ENCODE results near the gene RNF215.

RNF215 gene

GRCh38 chr22:30386960-30387827 is at the start of gene RNF215:
Gene RNF215 (minus strand): TSS chr22:30387411. CDS start chr22:30387313, 98 bp downstream.
- DNase-seq: peak in 50 of 56 donors; percentile 24 to 87 (median 66)

GRCh38 chr22:30436196-30436595 is 49.0 kb upstream of the RNF215 start:
- no peak for DNase-seq

GRCh38 chr22:30435674-30436126 is 48.5 kb upstream of the RNF215 start:
- DNase-seq: no peak

GRCh38 chr22:30434843-30435242 is 47.6 kb upstream of the RNF215 start:
- no peak for DNase-seq

GRCh38 chr22:30433773-30434172 is 46.6 kb upstream of the RNF215 start:
- no peak for DNase-seq

- DNase-seq: no peak
These were observed 46.0 kb upstream of the RNF215 start for GRCh38 chr22:30433227-30433626.

- DNase-seq: no peak
These were observed 45.3 kb upstream of the RNF215 start for GRCh38 chr22:30432520-30432919.

GRCh38 chr22:30432096-30432495 is 44.9 kb upstream of the RNF215 start:
- DNase-seq: no peak

GRCh38 chr22:30430933-30431332 is 43.7 kb upstream of the RNF215 start:
- no peak for DNase-seq

GRCh38 chr22:30429887-30430286 is 42.7 kb upstream of the RNF215 start:
- no peak for DNase-seq

GRCh38 chr22:30427871-30428270 is 40.7 kb upstream of the RNF215 start:
- DNase-seq: no peak

- DNase-seq: peak in 46 of 56 donors; percentile 12 to 75 (median 48)
These were observed 39.5 kb upstream of the RNF215 start for GRCh38 chr22:30426388-30427353.

GRCh38 chr22:30425616-30426387 is 38.6 kb upstream of the RNF215 start, which contains the start of gene MTFP1:
Gene MTFP1 (plus strand): TSS chr22:30425768. CDS start chr22:30425880, 112 bp downstream.
- peak in 30 of 56 donors; percentile 5 to 57 (median 29) for DNase-seq

- no peak for DNase-seq
These were observed 38.1 kb upstream of the RNF215 start for GRCh38 chr22:30425327-30425615.

GRCh38 chr22:30424534-30425326 is 37.5 kb upstream of the RNF215 start:
- DNase-seq: peak in 14 of 56 donors; percentile 27 to 63 (median 49)

GRCh38 chr22:30423959-30424533 is 36.8 kb upstream of the RNF215 start:
- peak; percentile 57 to 100 (median 98) for DNase-seq

GRCh38 chr22:30423301-30423958 is 36.2 kb upstream of the RNF215 start:
- DNase-seq: peak in 12 of 56 donors; percentile 54 to 83 (median 71)

GRCh38 chr22:30422481-30423300 is 35.5 kb upstream of the RNF215 start:
- DNase-seq: peak in 49 of 56 donors; percentile 27 to 83 (median 58)
